HCT116 (cell line): ENCODE measurements around the gene IGFBP1.

Source experiments
- CEBPB ChIP-seq: IDR thresholded peaks from 2 replicates; pipeline ENCODE4 v1.6.1; 2012; ENCODE audit warnings: low read depth
- POLR2A ChIP-seq: IDR thresholded peaks from 2 replicates; pipeline ENCODE4 v1.7.0; 2011; ENCODE audit warnings: borderline replicate concordance; ENCODE audit not compliant: insufficient read depth, insufficient read length; ENCODE audit errors: extremely low read depth
- TF ChIP-seq, protein P1 (sequence below), 3 experiments: fragments of 200-600 bp in 1 of 3; sonication (generic) in 1 of 3; IDR thresholded peaks in 2 of 3; conservative IDR thresholded peaks in 1 of 3; 2 replicates each; pipeline ENCODE4 v1.5.1; 2012 to 2017; ENCODE audit warnings: low read depth in 2 of 3, low read length in 2 of 3, antibody characterized with exemption in 1 of 3, borderline replicate concordance in 1 of 3, control low read depth in 1 of 3, mild to moderate bottlenecking in 1 of 3, mixed read lengths in 1 of 3, mixed run types in 1 of 3, moderate library complexity in 1 of 3; ENCODE audit not compliant: insufficient read depth in 1 of 3
- TF ChIP-seq, protein P2 (sequence below): IDR thresholded peaks from 2 replicates; pipeline ENCODE4 v1.6.1; 2012

DNA sequence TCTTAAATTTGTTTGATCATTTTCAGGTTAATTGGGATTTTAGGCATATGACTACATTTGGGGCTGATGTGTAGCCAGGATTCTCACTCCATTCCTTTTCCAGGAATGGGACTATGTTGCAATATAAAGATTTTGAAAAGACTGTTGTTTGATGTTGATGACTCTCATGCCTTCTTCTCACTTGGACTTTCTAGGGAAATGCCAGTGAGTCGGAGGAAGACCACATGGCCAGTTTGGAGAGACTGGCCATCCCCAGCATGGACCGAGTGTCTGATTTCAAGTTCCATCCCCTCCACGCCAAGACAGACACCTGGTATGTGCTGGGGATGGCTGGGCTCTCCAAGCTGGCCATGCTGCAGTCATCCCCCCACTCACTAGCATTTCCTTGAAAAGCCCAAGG lies 27.3 kb downstream of the IGFBP1 start:
- TF ChIP-seq, protein P1, sequence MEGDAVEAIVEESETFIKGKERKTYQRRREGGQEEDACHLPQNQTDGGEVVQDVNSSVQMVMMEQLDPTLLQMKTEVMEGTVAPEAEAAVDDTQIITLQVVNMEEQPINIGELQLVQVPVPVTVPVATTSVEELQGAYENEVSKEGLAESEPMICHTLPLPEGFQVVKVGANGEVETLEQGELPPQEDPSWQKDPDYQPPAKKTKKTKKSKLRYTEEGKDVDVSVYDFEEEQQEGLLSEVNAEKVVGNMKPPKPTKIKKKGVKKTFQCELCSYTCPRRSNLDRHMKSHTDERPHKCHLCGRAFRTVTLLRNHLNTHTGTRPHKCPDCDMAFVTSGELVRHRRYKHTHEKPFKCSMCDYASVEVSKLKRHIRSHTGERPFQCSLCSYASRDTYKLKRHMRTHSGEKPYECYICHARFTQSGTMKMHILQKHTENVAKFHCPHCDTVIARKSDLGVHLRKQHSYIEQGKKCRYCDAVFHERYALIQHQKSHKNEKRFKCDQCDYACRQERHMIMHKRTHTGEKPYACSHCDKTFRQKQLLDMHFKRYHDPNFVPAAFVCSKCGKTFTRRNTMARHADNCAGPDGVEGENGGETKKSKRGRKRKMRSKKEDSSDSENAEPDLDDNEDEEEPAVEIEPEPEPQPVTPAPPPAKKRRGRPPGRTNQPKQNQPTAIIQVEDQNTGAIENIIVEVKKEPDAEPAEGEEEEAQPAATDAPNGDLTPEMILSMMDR (IDR thresholded peaks at IDR 0.05 in 2 of 3, conservative IDR thresholded peaks at IDR 0.05 in 1 of 3; ENCODE audit: borderline replicate concordance in 1 of 3, insufficient read depth in 1 of 3, low read depth in 2 of 3, low read length in 2 of 3), result no peak
- TF ChIP-seq, protein P2, sequence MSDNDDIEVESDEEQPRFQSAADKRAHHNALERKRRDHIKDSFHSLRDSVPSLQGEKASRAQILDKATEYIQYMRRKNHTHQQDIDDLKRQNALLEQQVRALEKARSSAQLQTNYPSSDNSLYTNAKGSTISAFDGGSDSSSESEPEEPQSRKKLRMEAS, result no peak
- TF ChIP-seq CEBPB, result no peak
- TF ChIP-seq POLR2A, result no peak
